PC-9 (cell line): ENCODE data around the gene RETREG1. TPM values are rescaled to one million over a fixed set of nuclear protein-coding genes. Genes with fewer than 3 reads are reported as not detected.

Experiments
- BruUV-seq: library from RNA; stranded (reverse); fragments of 400-500 nt; replicated peaks from 2 replicates; lab custom pipeline; 2021; lab: Mats Ljungman, UMichigan
- CTCF ChIA-PET: fragments of 300-600 bp; sonication (Branson Sonifier 250); formaldehyde crosslinking; loops from one replicate; lab custom pipeline; 2022; ENCODE audit warnings: antibody characterized with exemption; lab: Charles Lee
- POLR2A ChIA-PET: fragments of 300-600 bp; sonication (Branson Sonifier 250); formaldehyde crosslinking; loops from one replicate; lab custom pipeline; 2022; ENCODE audit warnings: antibody characterized with exemption; ENCODE audit not compliant: unreplicated experiment; lab: Charles Lee
- DNase-seq, 2 experiments: peaks; one replicate each; pipeline versions ENCODE4 v3.0.0 to v3.0.0-alpha.2; 2015 to 2022; ENCODE audit warnings: mixed read lengths in 1 of 2
- H2AFZ ChIP-seq: fragments of 200-600 bp; sonication (generic); 2 replicates; pipeline ENCODE4 v1.8.1; 2017; ENCODE audit warnings: antibody characterized with exemption
- H3F3A ChIP-seq: fragments of 200-600 bp; sonication (generic); 2 replicates; pipeline ENCODE4 v1.8.1; 2017; ENCODE audit warnings: antibody characterized with exemption, mild to moderate bottlenecking, low read depth; ENCODE audit not compliant: insufficient read depth
- H3K27ac ChIP-seq: fragments of 200-600 bp; sonication (generic); 2 replicates; pipeline ENCODE4 v1.6.1; 2016; ENCODE audit warnings: mixed run types
- H3K27me3 ChIP-seq: fragments of 200-600 bp; sonication (generic); 2 replicates; pipeline ENCODE4 v1.6.1; 2016; ENCODE audit warnings: low read depth, mixed run types; ENCODE audit not compliant: insufficient read depth
- H3K36me3 ChIP-seq: fragments of 200-600 bp; sonication (generic); 2 replicates; pipeline ENCODE4 v1.6.1; 2016; ENCODE audit warnings: low read depth, mixed run types
- H3K4me1 ChIP-seq: fragments of 200-600 bp; sonication (generic); replicated peaks from 2 replicates; pipeline ENCODE4 v1.6.1; 2016; ENCODE audit warnings: mixed run types; ENCODE audit not compliant: insufficient read depth
- H3K4me2 ChIP-seq: fragments of 200-600 bp; sonication (generic); 2 replicates; pipeline ENCODE4 v1.6.1; 2017; ENCODE audit warnings: mixed run types
- H3K4me3 ChIP-seq: fragments of 200-600 bp; sonication (generic); 2 replicates; pipeline ENCODE4 v1.6.1; 2016; ENCODE audit warnings: mixed run types
- H3K79me2 ChIP-seq: fragments of 200-600 bp; sonication (generic); 2 replicates; pipeline ENCODE4 v1.6.1; 2017; ENCODE audit warnings: low read depth, mixed run types
- H3K9me2 ChIP-seq: fragments of 200-600 bp; sonication (generic); 2 replicates; pipeline ENCODE4 v1.8.1; 2017; ENCODE audit warnings: mild to moderate bottlenecking; ENCODE audit not compliant: insufficient read depth
- H3K9me3 ChIP-seq: fragments of 200-600 bp; sonication (generic); 2 replicates; pipeline ENCODE4 v1.8.1; 2016; ENCODE audit warnings: low read depth; ENCODE audit not compliant: insufficient read depth
- H4K20me1 ChIP-seq: fragments of 200-600 bp; sonication (generic); 2 replicates; pipeline ENCODE4 v1.8.1; 2017; ENCODE audit not compliant: insufficient read depth
- CTCF ChIP-seq: fragments of 200-600 bp; sonication (generic); conservative IDR thresholded peaks from 2 replicates; pipeline ENCODE4 v1.6.1; 2017; ENCODE audit warnings: mixed run types, antibody characterized with exemption, mild to moderate bottlenecking, moderate library complexity
- EZH2 ChIP-seq: fragments of 200-600 bp; sonication (generic); IDR thresholded peaks from 2 replicates; pipeline ENCODE4 v1.8.0; 2017; ENCODE audit warnings: antibody characterized with exemption, low read depth
- intact Hi-C: fragments of 100-400 bp; cut with micrococcal nuclease; formaldehyde crosslinking; loops from one replicate; pipeline ENCODE4 v1.10.0; 2022; ENCODE audit not compliant: unreplicated experiment
- total RNA-seq: library from RNA; stranded (reverse); gene quantifications from 2 replicates; pipeline ENCODE4 v1.2.3, GENCODE V29; 2021

RETREG1 gene
- total RNA-seq, 1 experiment from 2014 or later, result 9.7 TPM

GRCh38 chr5:16524286-16524685 is 92.5 kb downstream of the RETREG1 start:
- no peaks in the 10 kb centered on the region for H3K27me3 ChIP-seq
- H3K4me1 ChIP-seq, result no peaks in the 10 kb centered on the region
- H3K9me2 ChIP-seq, result no peaks in the 10 kb centered on the region
- H4K20me1 ChIP-seq, result no peaks in the 10 kb centered on the region
- ChIA-PET CTCF (no interaction called here), POLR2A (no interaction called here)
- H3K36me3 ChIP-seq, result no peaks in the 10 kb centered on the region
- no peaks in the 10 kb centered on the region for H3K9me3 ChIP-seq
- BruUV-seq, result no TSS peak
- H3K4me2 ChIP-seq, result no peak overlapping the region
- TF ChIP-seq CTCF (no peak), EZH2 (no peak)
- no peaks in the 10 kb centered on the region for H3K79me2 ChIP-seq
- intact Hi-C loops, result no loop called here
- 0 out of 2 replicates have a peak overlapping the region, but pooled peaks have one; percentile 17 for H2AFZ ChIP-seq
- no peak overlapping the region for H3K4me3 ChIP-seq
- no peak for DNase-seq
- H3F3A ChIP-seq, result no peaks in the 10 kb centered on the region
- H3K27ac ChIP-seq, result no peak overlapping the region

- Histone ChIP-seq H3K27me3 (no peaks in the 10 kb centered on the region), H3K4me2 (no peak overlapping the region), H4K20me1 (no peaks in the 10 kb centered on the region), H3K4me1 (no peaks in the 10 kb centered on the region), H3K4me3 (no peak overlapping the region), H3K36me3 (no peaks in the 10 kb centered on the region), H3F3A (no peaks in the 10 kb centered on the region), H3K27ac (no peak overlapping the region), H2AFZ (no peak overlapping the region), H3K9me3 (no peaks in the 10 kb centered on the region), H3K79me2 (no peaks in the 10 kb centered on the region), H3K9me2 (no peaks in the 10 kb centered on the region)
- intact Hi-C loops, result no loop called here
- ChIA-PET POLR2A (no interaction called here), CTCF (no interaction called here)
- no peak for DNase-seq
- BruUV-seq, result no TSS peak
- TF ChIP-seq CTCF (no peak), EZH2 (no peak)
Measured at GRCh38 chr5:16521521-16522483, 95.0 kb downstream of the RETREG1 start.

GRCh38 chr5:16520841-16521240 is 96.0 kb downstream of the RETREG1 start:
- no peaks in the 10 kb centered on the region for H3K36me3 ChIP-seq
- no peaks in the 10 kb centered on the region for H3K9me3 ChIP-seq
- no peaks in the 10 kb centered on the region for H3K27me3 ChIP-seq
- no peaks in the 10 kb centered on the region for H4K20me1 ChIP-seq
- no peak for TF ChIP-seq CTCF
- TF ChIP-seq EZH2, result no peak
- no peak overlapping the region for H2AFZ ChIP-seq
- POLR2A ChIA-PET, result no interaction called here
- CTCF ChIA-PET, result no interaction called here
- H3K4me1 ChIP-seq, result no peaks in the 10 kb centered on the region
- no peaks in the 10 kb centered on the region for H3K9me2 ChIP-seq
- H3K79me2 ChIP-seq, result no peaks in the 10 kb centered on the region
- H3K27ac ChIP-seq, result no peak overlapping the region
- DNase-seq, result peak in 1 of 2 experiments; percentile 16
- no peaks in the 10 kb centered on the region for H3F3A ChIP-seq
- no peak overlapping the region for H3K4me2 ChIP-seq
- H3K4me3 ChIP-seq, result no peak overlapping the region
- intact Hi-C loops, result no loop called here
- BruUV-seq, result no TSS peak
